RWPE2 (cell line): ENCODE measurements around the gene PPP1R37.

Experiments
- ATAC-seq: fragments of 200-7000 bp; cut with Tn5 transposase; 3 replicates; pipeline ENCODE4 v1.9.1; 2021; ENCODE audit warnings: low read depth
- DNase-seq: peaks from one replicate; pipeline ENCODE4 v3.0.0-alpha.2; 2020; ENCODE audit warnings: low spot score
- H3K27ac ChIP-seq: fragments of 450-650 bp; 2 replicates; pipeline ENCODE4 v1.5.1; 2017; ENCODE audit warnings: mild to moderate bottlenecking; ENCODE audit not compliant: poor library complexity, severe bottlenecking
- H3K27me3 ChIP-seq: fragments of 250-450 bp; sonication (Bioruptor Pico); 2 replicates; pipeline ENCODE4 v1.5.1; 2021; ENCODE audit warnings: mild to moderate bottlenecking, moderate library complexity; ENCODE audit not compliant: insufficient read depth, poor library complexity, severe bottlenecking
- H3K36me3 ChIP-seq: fragments of 250-450 bp; sonication (Bioruptor Pico); 2 replicates; pipeline ENCODE4 v1.5.1; 2020; ENCODE audit warnings: low read depth, mild to moderate bottlenecking, moderate library complexity
- H3K4me1 ChIP-seq: fragments of 250-450 bp; sonication (Bioruptor Pico); 2 replicates; pipeline ENCODE4 v1.5.1; 2021; ENCODE audit warnings: mild to moderate bottlenecking, moderate library complexity; ENCODE audit not compliant: insufficient read depth, poor library complexity, severe bottlenecking
- H3K4me3 ChIP-seq: fragments of 250-450 bp; sonication (Bioruptor Pico); 2 replicates; pipeline ENCODE4 v1.5.1; 2021; ENCODE audit warnings: mild to moderate bottlenecking, moderate library complexity; ENCODE audit not compliant: severe bottlenecking
- H3K9me3 ChIP-seq: fragments of 250-450 bp; sonication (Bioruptor Pico); 2 replicates; pipeline ENCODE4 v1.5.1; 2021; ENCODE audit warnings: mild to moderate bottlenecking, moderate library complexity; ENCODE audit not compliant: severe bottlenecking
- CTCF ChIP-seq: fragments of 450-650 bp; IDR thresholded peaks from one replicate; pipeline ENCODE4 v1.5.1; 2017; ENCODE audit warnings: mild to moderate bottlenecking, moderate library complexity; ENCODE audit not compliant: poor library complexity, severe bottlenecking

Gene PPP1R37

DNA sequence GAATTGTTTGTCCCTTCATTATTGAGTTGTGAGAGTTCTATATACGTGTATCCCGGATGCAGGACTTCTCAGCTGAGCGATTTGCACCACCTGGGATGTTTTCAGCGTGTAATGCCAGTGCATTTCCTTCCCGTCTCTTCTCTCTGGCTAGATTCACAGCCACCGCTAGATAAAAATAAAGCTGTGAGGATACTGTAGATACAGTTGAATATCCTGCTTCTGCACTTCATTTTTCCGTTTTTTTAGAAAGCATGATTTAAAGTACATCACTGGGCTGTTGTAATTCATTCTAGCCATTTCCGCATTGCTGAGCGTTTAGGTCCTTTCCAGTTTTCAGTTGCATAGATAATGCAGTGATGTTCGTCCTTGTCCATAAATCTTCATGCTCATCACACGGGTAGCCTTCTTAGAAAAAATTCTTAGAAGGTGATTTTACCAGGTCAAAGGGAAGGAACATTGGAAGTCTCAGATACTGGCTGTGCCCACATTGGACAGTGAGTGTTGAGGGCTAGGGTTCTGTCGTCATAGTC is 14.7 kb downstream of the PPP1R37 start:
- no peak for DNase-seq
- H3K27ac ChIP-seq = no peak overlapping the region
- no peaks in the 10 kb centered on the region for H3K36me3 ChIP-seq
- no peaks in the 10 kb centered on the region for H3K27me3 ChIP-seq
- H3K4me1 ChIP-seq = no peaks in the 10 kb centered on the region
- H3K4me3 ChIP-seq = no peak overlapping the region
- no peak for TF ChIP-seq CTCF
- no peak for ATAC-seq
- H3K9me3 ChIP-seq = no peaks in the 10 kb centered on the region

GRCh38 chr19:45110851-45111266 is 17.9 kb downstream of the PPP1R37 start:
- ATAC-seq = no peak
- no peaks in the 10 kb centered on the region for H3K27me3 ChIP-seq

GRCh38 chr19:45112111-45112827 is 19.3 kb downstream of the PPP1R37 start:
- Histone ChIP-seq H3K9me3 (no peaks in the 10 kb centered on the region), H3K36me3 (no peaks in the 10 kb centered on the region; the same call in 1 of the 2 replicates), H3K4me1 (no peaks in the 10 kb centered on the region), H3K27me3 (no peaks in the 10 kb centered on the region), H3K27ac (no peak overlapping the region), H3K4me3 (no peak overlapping the region)
- DNase-seq (no peak), ATAC-seq (no peak)
- no peak for TF ChIP-seq CTCF

More at GRCh38 chr19:45110851-45111266, 17.9 kb downstream of the PPP1R37 start:
- Histone ChIP-seq H3K4me1 (no peaks in the 10 kb centered on the region), H3K36me3 (no peaks in the 10 kb centered on the region; the same call in 1 of the 2 replicates), H3K4me3 (no peak overlapping the region), H3K9me3 (no peaks in the 10 kb centered on the region), H3K27ac (no peak overlapping the region)
- TF ChIP-seq CTCF = no peak
- DNase-seq = no peak

DNA sequence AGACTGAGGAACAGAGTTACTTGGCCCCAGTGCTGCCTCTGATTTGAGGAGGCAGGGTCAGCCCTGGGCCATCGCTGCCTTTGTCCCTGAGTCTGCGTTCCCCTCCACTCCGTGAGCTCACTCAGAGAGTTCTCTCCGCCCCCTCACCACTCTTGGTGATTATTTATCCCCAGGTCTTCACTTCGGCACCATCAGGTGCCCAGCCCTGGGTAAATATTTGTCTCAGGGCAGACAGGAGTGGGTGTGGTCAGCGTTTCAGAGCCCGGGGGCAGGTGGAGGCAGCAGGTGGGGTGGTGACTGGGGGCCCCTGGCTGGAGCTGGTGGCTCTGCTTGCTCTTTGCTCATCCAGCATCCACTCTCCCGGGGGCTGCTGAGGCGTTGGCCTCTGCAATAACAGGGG is 20.6 kb downstream of the PPP1R37 start:
- no peak for DNase-seq
- Histone ChIP-seq H3K4me1 (no peaks in the 10 kb centered on the region), H3K9me3 (no peaks in the 10 kb centered on the region), H3K27me3 (no peaks in the 10 kb centered on the region), H3K27ac (no peak overlapping the region), H3K36me3 (no peaks in the 10 kb centered on the region; the same call in 1 of the 2 replicates), H3K4me3 (no peak overlapping the region)
- ATAC-seq = no peak; the same call in 2 of the 3 replicates
- no peak for TF ChIP-seq CTCF

DNA sequence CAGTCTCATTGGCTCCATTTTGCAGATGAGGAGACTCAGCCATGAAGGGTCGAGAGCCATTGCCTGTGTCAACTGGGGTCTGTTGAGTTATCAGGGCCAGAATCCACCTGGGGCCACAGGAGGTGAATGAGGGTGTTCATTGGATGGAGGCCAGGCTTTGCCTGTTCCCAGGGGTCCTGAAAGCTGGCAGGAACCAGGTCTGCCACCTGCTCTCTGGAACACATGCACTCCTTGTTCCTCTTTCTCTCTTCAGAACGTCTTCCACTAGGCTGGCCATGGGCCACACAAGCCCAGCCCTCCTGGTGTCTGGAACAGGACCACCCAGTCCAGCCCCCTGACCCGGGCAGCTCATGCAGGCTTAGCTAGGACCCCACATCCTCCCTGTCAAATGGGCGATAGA is 21.1 kb downstream of the PPP1R37 start:
- Histone ChIP-seq H3K4me1 (no peaks in the 10 kb centered on the region), H3K27me3 (no peaks in the 10 kb centered on the region), H3K27ac (no peak overlapping the region), H3K36me3 (no peaks in the 10 kb centered on the region; the same call in 1 of the 2 replicates), H3K9me3 (no peaks in the 10 kb centered on the region), H3K4me3 (no peak overlapping the region)
- ATAC-seq = no peak
- no peak for DNase-seq
- no peak for TF ChIP-seq CTCF
